Neural progenitor cell (in vitro differentiated cells): Measurements from ENCODE around the gene PKD1L1. TPM values are rescaled to one million over a fixed set of nuclear protein-coding genes. Genes with fewer than 3 reads are reported as not detected.
"Not testable (repeated sequence)": the region's sequence is repeated elsewhere in the genome, so short reads cannot be mapped to it uniquely, and the experiment has no call there.

Experiments used
- DNase-seq: peaks from one replicate; pipeline ENCODE4 v3.0.0-alpha.2; 2016; ENCODE audit warnings: low spot score
- H2AFZ ChIP-seq: fragments of 200-600 bp; sonication (generic); replicated peaks from 2 replicates; pipeline ENCODE4 v1.6.1; 2016; ENCODE audit warnings: antibody characterized with exemption
- H3F3A ChIP-seq: fragments of 200-600 bp; sonication (generic); 2 replicates; pipeline ENCODE4 v1.6.1; 2016; ENCODE audit warnings: antibody characterized with exemption, low read depth
- H3K27ac ChIP-seq: fragments of 200-600 bp; sonication (generic); 2 replicates; pipeline ENCODE4 v1.5.1; 2016; ENCODE audit warnings: mild to moderate bottlenecking
- H3K27me3 ChIP-seq: fragments of 200-600 bp; sonication (generic); 2 replicates; pipeline ENCODE4 v1.6.1; 2016; ENCODE audit warnings: mild to moderate bottlenecking, moderate library complexity
- H3K36me3 ChIP-seq: fragments of 200-600 bp; sonication (generic); 2 replicates; pipeline ENCODE4 v1.5.1; 2016
- H3K4me1 ChIP-seq: fragments of 200-600 bp; sonication (generic); 2 replicates; pipeline ENCODE4 v1.6.1; 2016; ENCODE audit warnings: mixed run types
- H3K4me2 ChIP-seq: fragments of 200-600 bp; sonication (generic); 2 replicates; pipeline ENCODE4 v1.6.1; 2016
- H3K4me3 ChIP-seq: fragments of 200-600 bp; sonication (generic); 2 replicates; pipeline ENCODE4 v1.5.1; 2016
- H3K79me2 ChIP-seq: fragments of 200-600 bp; sonication (generic); 2 replicates; pipeline ENCODE4 v1.6.1; 2016; ENCODE audit warnings: low read depth
- H3K9ac ChIP-seq: fragments of 200-600 bp; sonication (generic); 2 replicates; pipeline ENCODE4 v1.6.1; 2016
- H3K9me3 ChIP-seq: fragments of 200-600 bp; sonication (generic); 2 replicates; pipeline ENCODE4 v1.5.1; 2016; ENCODE audit warnings: low read depth
- H4K20me1 ChIP-seq: fragments of 200-600 bp; sonication (generic); 2 replicates; pipeline ENCODE4 v1.6.1; 2016; ENCODE audit warnings: low read depth
- H3K27ac Mint-ChIP-seq: 3 replicates; pipeline ENCODE4 v1.8.0; 2021; ENCODE audit warnings: mixed read lengths
- H3K27me3 Mint-ChIP-seq: 2 replicates; pipeline ENCODE4 v1.8.0; 2022; ENCODE audit warnings: low read depth, mild to moderate bottlenecking, inconsistent platforms, moderate library complexity, mixed read lengths; ENCODE audit not compliant: insufficient read depth
- H3K36me3 Mint-ChIP-seq: 3 replicates; pipeline ENCODE4 v1.8.0; 2021; ENCODE audit warnings: mixed read lengths
- H3K4me1 Mint-ChIP-seq: 3 replicates; pipeline ENCODE4 v1.8.0; 2021; ENCODE audit warnings: mixed read lengths
- H3K4me3 Mint-ChIP-seq: 3 replicates; pipeline ENCODE4 v1.8.0; 2021; ENCODE audit warnings: mild to moderate bottlenecking, moderate library complexity, mixed read lengths
- H3K9me3 Mint-ChIP-seq: 3 replicates; pipeline ENCODE4 v1.8.0; 2020; ENCODE audit warnings: mixed read lengths
- CTCF ChIP-seq: fragments of 200-600 bp; sonication (generic); IDR thresholded peaks from 2 replicates; pipeline ENCODE4 v1.5.1; 2017; ENCODE audit warnings: antibody characterized with exemption, mild to moderate bottlenecking
- EZH2 ChIP-seq: fragments of 200-600 bp; sonication (generic); IDR thresholded peaks from 2 replicates; pipeline ENCODE4 v1.6.1; 2017; ENCODE audit warnings: antibody characterized with exemption, mild to moderate bottlenecking, moderate library complexity
- EZH2phosphoT487 ChIP-seq: fragments of 200-600 bp; sonication (generic); IDR thresholded peaks from 2 replicates; pipeline ENCODE4 v1.6.1; 2017; ENCODE audit warnings: antibody characterized with exemption
- total RNA-seq: library from RNA; depleted of rRNA; stranded (reverse); fragments of >200 nt; gene quantifications from 2 replicates; pipeline ENCODE4 v1.2.3, GENCODE V29; 2015; ENCODE audit warnings: low replicate concordance

The PKD1L1 gene
- total RNA-seq, 1 donor from 2014 or later = 0.07 TPM

DNA sequence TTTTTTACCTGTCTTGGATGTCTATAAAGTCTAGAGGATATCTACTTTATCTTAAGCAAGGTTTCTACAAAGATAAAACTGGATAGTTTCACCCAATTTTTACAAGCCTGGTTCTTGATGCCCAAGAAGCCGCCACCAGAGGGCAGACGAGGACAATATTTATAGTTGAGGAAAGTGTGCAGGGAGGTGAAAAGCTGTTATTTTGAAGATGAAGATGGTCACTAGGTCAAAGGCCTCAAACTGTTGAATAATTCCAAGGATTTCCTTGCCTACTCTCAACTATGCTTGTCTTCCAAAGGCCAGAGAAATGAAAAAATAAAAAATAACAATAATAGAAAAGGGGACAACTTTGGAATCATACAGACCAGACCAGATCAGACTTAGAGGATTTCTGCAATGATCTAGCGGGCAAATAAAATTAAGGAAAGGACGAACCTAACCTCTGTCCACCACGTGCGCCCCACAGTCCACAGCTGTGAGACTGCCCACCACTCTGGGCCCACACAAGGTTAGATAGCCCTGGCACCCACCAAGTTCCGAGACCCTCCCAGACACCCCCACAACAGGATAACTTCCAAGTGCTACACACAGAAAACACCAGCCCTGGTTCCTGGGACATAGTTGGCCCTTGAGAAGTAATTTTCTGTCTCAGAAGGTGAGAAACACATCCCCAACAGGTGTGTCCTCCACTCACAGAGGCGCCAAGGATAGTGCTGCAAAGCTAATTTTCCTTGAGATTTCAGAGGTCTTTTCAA, 2.8 kb downstream of the PKD1L1 start:
- Histone ChIP-seq H3K27me3 (no peaks in the 10 kb centered on the region), H3K36me3 (no peaks in the 10 kb centered on the region), H3K27ac (no peak overlapping the region), H3K4me3 (no peak overlapping the region), H3K9ac (no peak overlapping the region), H3F3A (no peaks in the 10 kb centered on the region), H4K20me1 (no peaks in the 10 kb centered on the region), H2AFZ (no peak overlapping the region), H3K4me1 (no peaks in the 10 kb centered on the region), H3K79me2 (no peaks in the 10 kb centered on the region), H3K9me3 (no peaks in the 10 kb centered on the region), H3K4me2 (no peak overlapping the region)
- Mint-ChIP-seq H3K9me3 (no peaks in the 10 kb centered on the region), H3K4me3 (no peak overlapping the region), H3K36me3 (no peaks in the 10 kb centered on the region), H3K4me1 (peaks cover 14% of the 10 kb centered on the region), H3K27me3 (peaks cover 8% of the 10 kb centered on the region), H3K27ac (peak overlapping the region; percentile 5)
- peak; percentile 79 for DNase-seq
- TF ChIP-seq EZH2phosphoT487 (no peak), EZH2 (no peak), CTCF (peak; percentile 94)

GRCh38 chr7:47944536-47945260, 3.6 kb downstream of the PKD1L1 start:
- H3K4me3 Mint-ChIP-seq = no peak overlapping the region
- no peaks in the 10 kb centered on the region for H3K9me3 ChIP-seq
- no peaks in the 10 kb centered on the region for H3K27me3 ChIP-seq
- H4K20me1 ChIP-seq = no peaks in the 10 kb centered on the region
- no peaks in the 10 kb centered on the region for H3K4me1 ChIP-seq
- no peak overlapping the region for H3K27ac ChIP-seq
- peaks cover 21% of the 10 kb centered on the region for H3K4me1 Mint-ChIP-seq
- H3K4me2 ChIP-seq = no peak overlapping the region
- no peak for DNase-seq
- no peaks in the 10 kb centered on the region for H3K36me3 ChIP-seq
- H3K36me3 Mint-ChIP-seq = no peaks in the 10 kb centered on the region
- H3K79me2 ChIP-seq = no peaks in the 10 kb centered on the region
- H3F3A ChIP-seq = no peaks in the 10 kb centered on the region
- H3K27ac Mint-ChIP-seq = no peak overlapping the region
- no peaks in the 10 kb centered on the region for H3K9me3 Mint-ChIP-seq
- H3K9ac ChIP-seq = no peak overlapping the region
- no peak for TF ChIP-seq CTCF
- TF ChIP-seq EZH2 = no peak
- TF ChIP-seq EZH2phosphoT487 = no peak
- no peak overlapping the region for H3K4me3 ChIP-seq
- H2AFZ ChIP-seq = no peak overlapping the region
- peaks cover 8% of the 10 kb centered on the region for H3K27me3 Mint-ChIP-seq

DNA sequence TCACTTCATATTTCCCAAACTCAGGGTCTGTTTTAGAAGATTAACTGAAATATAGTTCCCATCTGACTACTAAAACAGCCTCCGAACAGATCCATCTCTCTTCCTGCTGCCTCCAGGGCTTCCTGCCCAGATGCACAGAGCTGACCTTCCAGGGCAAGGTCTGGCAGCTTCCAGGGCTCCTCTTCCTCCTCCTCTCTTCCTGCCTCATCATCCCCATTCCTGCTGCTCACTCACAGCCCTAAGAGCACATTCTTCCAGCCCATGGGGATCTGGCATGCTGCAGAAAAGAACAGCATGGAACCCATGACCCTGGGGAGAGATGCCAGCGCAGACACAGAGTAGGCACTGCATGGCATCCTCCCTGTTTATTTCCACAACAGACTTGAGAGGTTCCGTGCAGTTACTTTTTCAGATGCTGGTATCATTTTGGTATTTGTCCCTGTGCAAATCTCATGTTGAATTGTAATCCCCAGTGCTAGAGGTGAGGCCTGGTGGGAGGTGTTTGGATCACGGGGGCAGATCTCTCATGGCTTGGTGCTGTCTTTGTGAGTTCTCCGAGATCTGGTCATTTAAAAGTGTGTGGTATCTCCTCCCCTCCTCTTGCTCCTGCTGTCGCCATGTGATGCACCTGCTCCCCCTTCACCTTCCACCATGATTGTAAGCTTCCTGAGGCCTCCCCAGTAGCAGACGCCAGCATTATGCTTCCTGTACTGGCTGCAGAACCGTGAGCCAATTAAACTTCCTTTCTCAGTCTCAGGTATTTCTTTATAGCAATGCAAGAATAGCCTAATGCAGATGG, 4.4 kb downstream of the PKD1L1 start:
- H3K9ac ChIP-seq = no peak overlapping the region
- no peaks in the 10 kb centered on the region for H3K79me2 ChIP-seq
- no peaks in the 10 kb centered on the region for H3K9me3 ChIP-seq
- no peak for DNase-seq
- H4K20me1 ChIP-seq = no peaks in the 10 kb centered on the region
- H3K27me3 ChIP-seq = no peaks in the 10 kb centered on the region
- Mint-ChIP-seq H3K27me3 (peaks cover 8% of the 10 kb centered on the region), H3K27ac (peak overlapping the region; percentile 86), H3K9me3 (no peaks in the 10 kb centered on the region), H3K4me1 (peaks cover 27% of the 10 kb centered on the region), H3K4me3 (no peak overlapping the region), H3K36me3 (no peaks in the 10 kb centered on the region)
- H3K36me3 ChIP-seq = no peaks in the 10 kb centered on the region
- no peak overlapping the region for H3K4me2 ChIP-seq
- no peak overlapping the region for H3K27ac ChIP-seq
- H3F3A ChIP-seq = no peaks in the 10 kb centered on the region
- H3K4me3 ChIP-seq = no peak overlapping the region
- H2AFZ ChIP-seq = no peak overlapping the region
- TF ChIP-seq CTCF (no peak), EZH2 (no peak), EZH2phosphoT487 (no peak)
- no peaks in the 10 kb centered on the region for H3K4me1 ChIP-seq

DNA sequence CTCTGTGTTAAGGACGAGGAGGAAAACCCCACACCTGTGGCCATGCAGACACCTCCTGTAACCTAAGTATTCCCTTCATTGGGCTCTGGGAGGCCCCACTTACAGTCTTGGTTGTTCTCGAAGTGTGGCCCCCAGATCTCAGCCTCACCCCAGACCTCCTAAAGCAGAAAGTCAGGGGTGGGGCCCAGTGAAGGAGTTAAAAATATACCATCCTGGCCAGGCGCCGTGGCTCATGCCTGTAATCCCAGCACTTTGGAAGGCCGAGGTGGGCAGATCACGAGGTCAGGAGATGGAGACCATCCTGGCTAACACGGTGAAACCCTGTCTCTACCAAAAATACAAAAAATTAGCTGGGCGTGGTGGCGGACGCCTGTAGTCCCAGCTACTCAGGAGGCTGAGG, 5.6 kb downstream of the PKD1L1 start:
- H3K9me3 ChIP-seq, H3K27ac ChIP-seq, H3K9ac ChIP-seq, H3K27me3 ChIP-seq, H2AFZ ChIP-seq, H3K4me3 Mint-ChIP-seq, H3F3A ChIP-seq, H3K4me1 ChIP-seq, H3K36me3 Mint-ChIP-seq, H3K36me3 ChIP-seq, H3K79me2 ChIP-seq, H3K27me3 Mint-ChIP-seq, H3K4me2 ChIP-seq, H3K27ac Mint-ChIP-seq, H3K9me3 Mint-ChIP-seq, DNase-seq, H3K4me3 ChIP-seq, H4K20me1 ChIP-seq: not testable (repeated sequence)
- peaks cover 31% of the 10 kb centered on the region for H3K4me1 Mint-ChIP-seq
